ENCODE measurements around the gene ZCCHC24. TPM values are rescaled to one million over a fixed set of nuclear protein-coding genes. Genes with fewer than 3 reads are reported as not detected.

Gene ZCCHC24
- total RNA-seq, 3 donors from 2014 or later (not counting 1 experiment from before 2014, with no cell fraction given): 2.8 to 4.0 (median 3.6) TPM

- H3K4me3 Mint-ChIP-seq: no peak overlapping the region
- no peaks in the 10 kb centered on the region for H3K9me3 Mint-ChIP-seq
- peak overlapping the region in 1 of 2 donors; percentile 42 for H3K27ac Mint-ChIP-seq
- DNase-seq (no peak), ATAC-seq (no peak)
- H3K4me1 Mint-ChIP-seq: peaks cover 44 to 47% of the 10 kb centered on the region in 2 donors
- H3K9me3 ChIP-seq (ENCODE audit: control insufficient read depth, insufficient read depth, low read length): no peaks in the 10 kb centered on the region
- H3K4me3 ChIP-seq (ENCODE audit: low read length): no peak overlapping the region
- H3K27ac ChIP-seq (ENCODE audit: low read length): no peak overlapping the region
- no peaks in the 10 kb centered on the region for H3K27me3 Mint-ChIP-seq (ENCODE audit: low read depth in 2 of 2)
- H3K36me3 ChIP-seq (ENCODE audit: control insufficient read depth, insufficient read depth, low read length): peaks cover 55% of the 10 kb centered on the region
- intact Hi-C loops (cut with micrococcal nuclease): no loop called here
- 96% methylated on average over 11 of the region's 11 CpGs for WGBS (ENCODE audit: insufficient coverage)
- peaks cover 46% of the 10 kb centered on the region for H3K4me1 ChIP-seq (ENCODE audit: control insufficient read depth, insufficient read depth, low read length)
- H3K27me3 ChIP-seq (ENCODE audit: control insufficient read depth, insufficient read depth, low read length): no peaks in the 10 kb centered on the region
- TF ChIP-seq CTCF (IDR thresholded peaks at IDR 0.05): no peak
- H3K36me3 Mint-ChIP-seq: no peaks in the 10 kb centered on the region
Observed at GRCh38 chr10:79352035-79352877, 93.2 kb downstream of the ZCCHC24 start.

- Mint-ChIP-seq H3K36me3 (no peaks in the 10 kb centered on the region), H3K27ac (no peak overlapping the region), H3K9me3 (no peaks in the 10 kb centered on the region), H3K27me3 (ENCODE audit: low read depth in 2 of 2) (no peaks in the 10 kb centered on the region), H3K4me3 (no peak overlapping the region), H3K4me1 (peaks cover 44 to 52% of the 10 kb centered on the region in 2 donors)
- ATAC-seq (no peak), DNase-seq (no peak)
- intact Hi-C loops (cut with micrococcal nuclease): no loop called here
- no peaks in the 10 kb centered on the region for H3K27me3 ChIP-seq (ENCODE audit: control insufficient read depth, insufficient read depth, low read length)
- 95% methylated on average over 13 of the region's 13 CpGs for WGBS (ENCODE audit: insufficient coverage)
- TF ChIP-seq CTCF (IDR thresholded peaks at IDR 0.05): no peak
- no peak overlapping the region for H3K27ac ChIP-seq (ENCODE audit: low read length)
- H3K36me3 ChIP-seq (ENCODE audit: control insufficient read depth, insufficient read depth, low read length): peaks cover 55% of the 10 kb centered on the region
- no peaks in the 10 kb centered on the region for H3K9me3 ChIP-seq (ENCODE audit: control insufficient read depth, insufficient read depth, low read length)
- no peak overlapping the region for H3K4me3 ChIP-seq (ENCODE audit: low read length)
- H3K4me1 ChIP-seq (ENCODE audit: control insufficient read depth, insufficient read depth, low read length): peaks cover 54% of the 10 kb centered on the region
Observed at GRCh38 chr10:79351332-79351731, 94.1 kb downstream of the ZCCHC24 start.

- H3K4me1 ChIP-seq (ENCODE audit: control insufficient read depth, insufficient read depth, low read length): peaks cover 50% of the 10 kb centered on the region
- peaks cover 37 to 48% of the 10 kb centered on the region in 2 donors for H3K4me1 Mint-ChIP-seq
Observed at GRCh38 chr10:79350407-79351154, 94.8 kb downstream of the ZCCHC24 start.

More at GRCh38 chr10:79350407-79351154, 94.8 kb downstream of the ZCCHC24 start:
- Histone ChIP-seq H3K27me3 (ENCODE audit: control insufficient read depth, insufficient read depth, low read length) (no peaks in the 10 kb centered on the region), H3K27ac (ENCODE audit: low read length) (no peak overlapping the region), H3K36me3 (ENCODE audit: control insufficient read depth, insufficient read depth, low read length) (peaks cover 55% of the 10 kb centered on the region), H3K4me3 (ENCODE audit: low read length) (no peak overlapping the region), H3K9me3 (ENCODE audit: control insufficient read depth, insufficient read depth, low read length) (no peaks in the 10 kb centered on the region)
- WGBS (ENCODE audit: insufficient coverage): 93% methylated on average over 21 of the region's 21 CpGs
- Mint-ChIP-seq H3K9me3 (no peaks in the 10 kb centered on the region), H3K4me3 (no peak overlapping the region), H3K27ac (peak overlapping the region in 1 of 2 donors; percentile 92), H3K27me3 (ENCODE audit: low read depth in 2 of 2) (no peaks in the 10 kb centered on the region), H3K36me3 (no peaks in the 10 kb centered on the region)
- intact Hi-C loops (cut with micrococcal nuclease): no loop called here
- ATAC-seq (no peak), DNase-seq (no peak)
- no peak for TF ChIP-seq CTCF (IDR thresholded peaks at IDR 0.05)

All from natural killer cell (primary cell).